Measurements from ENCODE around the gene SPOP. TPM values are rescaled to one million over a fixed set of nuclear protein-coding genes. Genes with fewer than 3 reads are reported as not detected.

The SPOP gene
- total and polyA plus RNA-seq, 9 donors: 44.5 to 87.3 (median 75.4) TPM

GRCh38 chr17:49588726-49589576, 88.9 kb downstream of the SPOP start:
- Histone ChIP-seq H3K27ac (no peak overlapping the region), H3K4me1 (ENCODE audit: insufficient read depth) (no peaks in the 10 kb centered on the region), H3K36me3 (no peaks in the 10 kb centered on the region), H3K4me3 (no peak overlapping the region), H3K9me3 (no peaks in the 10 kb centered on the region), H3K27me3 (no peaks in the 10 kb centered on the region)
- intact Hi-C loops (cut with DNase I): no loop called here
- TF ChIP-seq CTCF (IDR thresholded peaks at IDR 0.05) (no peak), EP300 (IDR thresholded peaks at IDR 0.05) (no peak), POLR2A (IDR thresholded peaks at IDR 0.05) (no peak)
- DNase-seq: no peak
- WGBS, 3 donors: 68 to 70% (median 70%) methylated on average over 8 of the region's 8 CpGs

- H3K9me3 ChIP-seq: no peaks in the 10 kb centered on the region
- no peak overlapping the region for H3K4me3 ChIP-seq
- 88 to 91% (median 89%) methylated on average over 8 of the region's 8 CpGs for WGBS, 3 donors
- no peaks in the 10 kb centered on the region for H3K36me3 ChIP-seq
- H3K27ac ChIP-seq: no peak overlapping the region
- intact Hi-C loops (cut with DNase I): no loop called here
- H3K27me3 ChIP-seq: no peaks in the 10 kb centered on the region
- no peaks in the 10 kb centered on the region for H3K4me1 ChIP-seq (ENCODE audit: insufficient read depth)
- no peak for DNase-seq
- TF ChIP-seq EP300 (IDR thresholded peaks at IDR 0.05) (no peak), POLR2A (IDR thresholded peaks at IDR 0.05) (no peak), CTCF (IDR thresholded peaks at IDR 0.05) (no peak)
Measured at GRCh38 chr17:49588312-49588711, 89.6 kb downstream of the SPOP start.

GRCh38 chr17:49587366-49588073, 90.4 kb downstream of the SPOP start:
- 86 to 89% (median 89%) methylated on average over 12 of the region's 12 CpGs for WGBS, 3 donors
- intact Hi-C loops (cut with DNase I): no loop called here
- no peak overlapping the region for H3K4me3 ChIP-seq
- H3K4me1 ChIP-seq (ENCODE audit: insufficient read depth): no peaks in the 10 kb centered on the region
- H3K36me3 ChIP-seq: no peaks in the 10 kb centered on the region
- H3K27me3 ChIP-seq: no peaks in the 10 kb centered on the region
- H3K9me3 ChIP-seq: no peaks in the 10 kb centered on the region
- DNase-seq: no peak
- no peak overlapping the region for H3K27ac ChIP-seq
- no peak for TF ChIP-seq EP300 (IDR thresholded peaks at IDR 0.05)
- TF ChIP-seq CTCF (IDR thresholded peaks at IDR 0.05): no peak
- no peak for TF ChIP-seq POLR2A (IDR thresholded peaks at IDR 0.05)

DNA sequence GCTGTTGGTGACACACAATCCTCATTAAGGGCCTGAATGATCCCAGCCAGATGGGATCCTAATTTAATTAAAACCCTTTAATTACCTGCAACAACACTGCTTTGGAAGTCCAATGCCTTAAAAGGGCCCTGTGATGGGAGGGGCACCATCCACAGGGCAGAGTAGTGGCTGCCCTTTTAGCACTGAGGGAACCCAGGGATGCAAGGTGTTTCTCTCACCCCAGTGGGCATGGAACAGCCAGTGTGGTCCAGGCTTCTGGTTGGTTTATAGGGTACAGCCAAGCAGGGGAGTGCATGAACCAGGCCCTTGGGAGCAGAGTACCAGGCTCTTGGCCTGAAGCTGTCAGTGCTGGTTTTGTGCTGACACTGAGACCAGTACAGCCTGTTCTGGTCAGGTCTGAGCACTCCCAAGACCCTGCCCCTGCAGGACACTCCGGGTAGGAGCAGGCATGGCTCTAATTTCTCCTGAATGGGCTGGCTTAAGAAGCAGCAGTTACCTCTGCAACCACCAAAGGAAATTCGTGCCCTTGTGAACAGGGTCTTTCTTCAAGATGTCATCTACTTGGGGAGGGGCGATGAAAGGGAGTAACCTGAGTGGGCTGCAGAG, 92.4 kb downstream of the SPOP start:
- no peak for DNase-seq
- no peaks in the 10 kb centered on the region for H3K9me3 ChIP-seq
- intact Hi-C loops (cut with DNase I): no loop called here
- no peak overlapping the region for H3K4me3 ChIP-seq
- H3K27me3 ChIP-seq: no peaks in the 10 kb centered on the region
- TF ChIP-seq POLR2A (IDR thresholded peaks at IDR 0.05): no peak
- no peak for TF ChIP-seq EP300 (IDR thresholded peaks at IDR 0.05)
- TF ChIP-seq CTCF (IDR thresholded peaks at IDR 0.05): no peak
- H3K36me3 ChIP-seq: no peaks in the 10 kb centered on the region
- no peaks in the 10 kb centered on the region for H3K4me1 ChIP-seq (ENCODE audit: insufficient read depth)
- 64 to 72% (median 67%) methylated on average over 3 of the region's 3 CpGs for WGBS, 3 donors
- H3K27ac ChIP-seq: no peak overlapping the region

Data from ovary (tissue), 9 donors.